HepG2 (cell line): ENCODE measurements around the gene C20orf141. TPM values are rescaled to one million over a fixed set of nuclear protein-coding genes. Genes with fewer than 3 reads are reported as not detected.

Experiments
- ATAC-seq: fragments of 200-7000 bp; cut with Tn5 transposase; 3 replicates; pipeline ENCODE4 v1.9.1; 2020; ENCODE audit warnings: mild to moderate bottlenecking, moderate library complexity
- BruUV-seq: library from RNA; stranded (reverse); fragments of 400-500 nt; replicated peaks from 2 replicates; lab custom pipeline; 2021; lab: Mats Ljungman, UMichigan
- CTCF ChIA-PET: fragments of 300-600 bp; formaldehyde crosslinking; extraction: SDS; loops from one replicate; lab custom pipeline; 2021; ENCODE audit warnings: low total read pairs, inconsistent platforms, low intra/inter-chr PET ratio; lab: Yijun Ruan, JAX
- POLR2A ChIA-PET: fragments of 350-600 bp; sonication (Branson Sonifier 250); formaldehyde crosslinking; loops from one replicate; lab custom pipeline; 2020; ENCODE audit warnings: antibody characterized with exemption, inconsistent platforms; lab: Yijun Ruan, JAX
- DNase-seq: peaks from one replicate; pipeline ENCODE4 v3.0.0-alpha.2; 2015; ENCODE audit warnings: low spot score
- FAIRE-seq: peaks from 3 replicates; lab custom pipeline; 2011; peaks lifted over from hg19 to GRCh38; lab: Jason Lieb, UNC
- H2AFZ ChIP-seq: one replicate; pipeline ENCODE4 v1.6.1; 2011; ENCODE audit warnings: low read length, inconsistent platforms
- H3K27ac ChIP-seq: fragments of 300-600 bp; 3 replicates; pipeline ENCODE4 v1.8.0; 2011; ENCODE audit warnings: mixed run types, mild to moderate bottlenecking, mixed read lengths, low read length, inconsistent platforms; ENCODE audit not compliant: insufficient read depth; ENCODE audit errors: extremely low read length
- H3K27me3 ChIP-seq, 2 experiments: fragments of 200-600 bp in 1 of 2; 2 replicates in 1 of 2; 3 replicates in 1 of 2; pipeline versions ENCODE4 v1.6.0 to v1.8.0; 2011; ENCODE audit warnings: low read length in 2 of 2, mild to moderate bottlenecking in 2 of 2, moderate library complexity in 2 of 2, inconsistent platforms in 1 of 2; ENCODE audit not compliant: insufficient read depth in 2 of 2, control insufficient read depth in 1 of 2
- H3K36me3 ChIP-seq, 2 experiments: fragments of 200-600 bp in 1 of 2; replicated peaks in 1 of 2; 2 replicates in 1 of 2; 3 replicates in 1 of 2; pipeline versions ENCODE4 v1.5.1 to v1.8.0; 2011; ENCODE audit warnings: low read length in 2 of 2, inconsistent platforms in 1 of 2; ENCODE audit not compliant: insufficient read depth in 2 of 2, control insufficient read depth in 1 of 2
- H3K4me1 ChIP-seq: 2 replicates; pipeline ENCODE4 v1.5.1; 2012; ENCODE audit warnings: low read length, inconsistent platforms; ENCODE audit not compliant: insufficient read depth
- H3K4me2 ChIP-seq: 2 replicates; pipeline ENCODE4 v1.6.0; 2011; ENCODE audit warnings: low read depth, low read length, inconsistent platforms
- H3K4me3 ChIP-seq, 3 experiments: fragments of 200-600 bp in 1 of 3; sonication (generic), shearing (Covaris generic) in 1 of 3; replicated peaks in 1 of 3; 2 replicates each; pipeline ENCODE4 v1.5.1; 2011 to 2016; ENCODE audit warnings: low read length in 3 of 3, inconsistent platforms in 2 of 3, low read depth in 2 of 3, mild to moderate bottlenecking in 2 of 3, control low read depth in 1 of 3, mixed read lengths in 1 of 3; ENCODE audit not compliant: insufficient read depth in 1 of 3
- H3K79me2 ChIP-seq: one replicate; pipeline ENCODE4 v1.6.1; 2011; ENCODE audit warnings: low read length, inconsistent platforms; ENCODE audit not compliant: insufficient read depth
- H3K9ac ChIP-seq: 2 replicates; pipeline ENCODE4 v1.6.0; 2011; ENCODE audit warnings: mild to moderate bottlenecking, low read depth, low read length, inconsistent platforms; ENCODE audit not compliant: insufficient read depth
- H3K9me3 ChIP-seq: 2 replicates; pipeline ENCODE4 v1.5.1; 2012; ENCODE audit warnings: mild to moderate bottlenecking, low read length
- H4K20me1 ChIP-seq: 2 replicates; pipeline ENCODE4 v1.6.0; 2011; ENCODE audit warnings: inconsistent platforms, mild to moderate bottlenecking, low read length, moderate library complexity; ENCODE audit not compliant: insufficient read depth
- ARNTL ChIP-seq: sonication (generic); formaldehyde crosslinking; IDR thresholded peaks from 2 replicates; pipeline ENCODE4 v1.4.0; 2020; ENCODE audit warnings: mild to moderate bottlenecking, missing genetic modification reagents
- ATAD3A ChIP-seq: sonication (generic); formaldehyde crosslinking; IDR thresholded peaks from 2 replicates; pipeline ENCODE4 v1.4.0; 2020; ENCODE audit warnings: missing genetic modification reagents
- E2F2 ChIP-seq: sonication (generic); formaldehyde crosslinking; IDR thresholded peaks from 2 replicates; pipeline ENCODE4 v1.4.0; 2020; ENCODE audit warnings: missing genetic modification reagents, borderline replicate concordance
- FOXP1 ChIP-seq, 2 experiments: fragments of 450-650 bp in 1 of 2; IDR thresholded peaks; 2 replicates each; pipeline ENCODE4 v1.6.1; 2017 to 2018; ENCODE audit warnings: antibody characterized with exemption in 1 of 2
- GMEB1 ChIP-seq: sonication (generic); formaldehyde crosslinking; IDR thresholded peaks from 2 replicates; pipeline ENCODE4 v1.5.1; 2020; ENCODE audit warnings: missing genetic modification reagents, mild to moderate bottlenecking, borderline replicate concordance
- HDAC1 ChIP-seq: sonication (generic); formaldehyde crosslinking; IDR thresholded peaks from 2 replicates; pipeline ENCODE4 v1.5.1; 2020; ENCODE audit warnings: mild to moderate bottlenecking, missing genetic modification reagents
- HOXA3 ChIP-seq: sonication (generic); formaldehyde crosslinking; IDR thresholded peaks from 2 replicates; pipeline ENCODE4 v1.5.0; 2020; ENCODE audit warnings: missing genetic modification reagents
- KDM5A ChIP-seq: fragments of 200-600 bp; sonication (generic); IDR thresholded peaks from 2 replicates; pipeline ENCODE4 v1.7.0; 2018; ENCODE audit warnings: antibody characterized with exemption, mild to moderate bottlenecking, low read length, borderline replicate concordance
- MXD1 ChIP-seq: sonication (generic); formaldehyde crosslinking; IDR thresholded peaks from 2 replicates; pipeline ENCODE4 v1.4.0; 2020; ENCODE audit warnings: mild to moderate bottlenecking, missing genetic modification reagents
- MXI1 ChIP-seq: IDR thresholded peaks from 3 replicates; pipeline ENCODE4 v1.6.1; 2012; ENCODE audit warnings: low read depth, low read length, inconsistent platforms, borderline replicate concordance
- NFIB ChIP-seq: sonication (generic); formaldehyde crosslinking; IDR thresholded peaks from 2 replicates; pipeline ENCODE4 v1.9.0; 2021; ENCODE audit warnings: missing genetic modification reagents, mild to moderate bottlenecking, borderline replicate concordance
- TAF15 ChIP-seq: fragments of 200-400 bp; formaldehyde crosslinking; IDR thresholded peaks from one replicate; pipeline ENCODE4 v1.6.1; 2018; ENCODE audit warnings: mild to moderate bottlenecking, low read depth, low read length; ENCODE audit not compliant: poor library complexity, severe bottlenecking
- ZBTB46 ChIP-seq: sonication (generic); formaldehyde crosslinking; IDR thresholded peaks from 2 replicates; pipeline ENCODE4 v1.4.0; 2020; ENCODE audit warnings: mild to moderate bottlenecking, missing genetic modification reagents, borderline replicate concordance
- ZNF232 ChIP-seq: sonication (generic); formaldehyde crosslinking; IDR thresholded peaks from 2 replicates; pipeline ENCODE4 v1.4.0; 2020; ENCODE audit warnings: missing genetic modification reagents, borderline replicate concordance
- ZNF333 ChIP-seq: sonication (generic); formaldehyde crosslinking; IDR thresholded peaks from 2 replicates; pipeline ENCODE4 v1.4.0; 2020; ENCODE audit warnings: mild to moderate bottlenecking, missing genetic modification reagents, borderline replicate concordance
- ZNF550 ChIP-seq: sonication (generic); formaldehyde crosslinking; IDR thresholded peaks from 2 replicates; pipeline ENCODE4 v1.4.0; 2020; ENCODE audit warnings: mild to moderate bottlenecking, missing genetic modification reagents, borderline replicate concordance
- ZSCAN20 ChIP-seq: sonication (generic); formaldehyde crosslinking; IDR thresholded peaks from 2 replicates; pipeline ENCODE4 v1.4.0; 2020; ENCODE audit warnings: missing genetic modification reagents, mild to moderate bottlenecking, borderline replicate concordance
- ZSCAN31 ChIP-seq: sonication (generic); formaldehyde crosslinking; IDR thresholded peaks from 2 replicates; pipeline ENCODE4 v1.5.0; 2020; ENCODE audit warnings: low read depth, mild to moderate bottlenecking, missing genetic modification reagents
- WGBS: methylation state at CpG from one replicate; pipeline ENCODE4 v1.1.6; 2017; ENCODE audit warnings: low lambda C conversion rate; 5-methylcytosine and 5-hydroxymethylcytosine counted together
- in situ Hi-C: cut with HindIII; loops from 2 replicates; pipeline ENCODE4 v1.10.0; 2017; ENCODE audit warnings: low pct_unique_long_range_greater_than_20kb; ENCODE audit not compliant: extremely low pct_ligation_motif_present
- intact Hi-C: fragments of 100-400 bp; cut with micrococcal nuclease; formaldehyde crosslinking; loops from one replicate; pipeline ENCODE4 v1.10.0; 2022; ENCODE audit not compliant: unreplicated experiment
- polyA plus RNA-seq, 8 experiments: library from polyadenylated mRNA; depleted of rRNA in 3 of 8; stranded (reverse) in 7 of 8; unstranded in 1 of 8; fragments of >200 nt; fragmentation: Illumina TruSeq in 4 of 8; extraction: Trizol in 4 of 8; gene quantifications; 2 replicates each; pipeline versions ENCODE4 v1.2.1 to v1.2.3, GENCODE V29; 2011 to 2016; ENCODE audit warnings: low read depth in 4 of 8, missing spikeins in 1 of 8, mixed read lengths in 1 of 8; ENCODE audit not compliant: insufficient read depth in 1 of 8
- total RNA-seq, 5 experiments: library from RNA; depleted of rRNA; stranded (reverse); fragments of >200 nt; fragmentation: Illumina TruSeq; extraction: Trizol; gene quantifications; 2 replicates each; pipeline ENCODE4 v1.2.3, GENCODE V29; 2016; ENCODE audit warnings: low read depth in 1 of 5

The C20orf141 gene
- total and polyA plus RNA-seq, 2 of the 13 experiments (the other 11 are each of a cell fraction or from before 2014, with no cell fraction given) = not detected

- peak overlapping the region; percentile 77 for H3K4me2 ChIP-seq
- 3% methylated on average over 23 of the region's 33 CpGs for WGBS
- H3K9me3 ChIP-seq = no peaks in the 10 kb centered on the region
- H3K9ac ChIP-seq = peak overlapping the region; percentile 88
- H3K27me3 ChIP-seq = no peaks in the 10 kb centered on the region; a peak in 1 of 5 replicates
- H3K4me1 ChIP-seq = peaks cover 30% of the 10 kb centered on the region
- in situ Hi-C loops = loop anchor here (10.0 kb wide), 1 partner anchor 86 kb away; no protein-coding TSS in a partner anchor
- H3K4me3 ChIP-seq = peak overlapping the region; percentile 71 to 97 (median 74)
- H3K79me2 ChIP-seq = peaks cover 8% of the 10 kb centered on the region
- FAIRE-seq (no peak), ATAC-seq (peak; percentile 87), DNase-seq (peak; percentile 66)
- POLR2A ChIA-PET = interaction anchor here (0.6 to 1.9 kb wide), 10 partner anchors 8 to 205 kb away, joined by 3 to 12 read pairs (median 4); partner anchors contain the start of genes MRPS26 and PTPRA
- peaks cover 4 to 11% of the 10 kb centered on the region in 2 experiments; a peak in 3 of 5 replicates for H3K36me3 ChIP-seq
- H3K27ac ChIP-seq = peak overlapping the region; percentile 76
- BruUV-seq = TSS peak; percentile 86
- no peaks in the 10 kb centered on the region for H4K20me1 ChIP-seq
- H2AFZ ChIP-seq = peak overlapping the region; percentile 92
- CTCF ChIA-PET = no interaction called here
- intact Hi-C loops = no loop called here
- no peak for TF ChIP-seq FOXP1 (IDR thresholded peaks at IDR 0.05)
- TF ChIP-seq FOXP1 (CRISPR knock-in tag; IDR thresholded peaks at IDR 0.05) = 0 out of 2 replicates have a peak, but pooled peaks have one; percentile 4
- TF ChIP-seq ZNF550 (CRISPR knock-in tag) = no peak
- TF ChIP-seq ARNTL = no peak
- TF ChIP-seq ZBTB46 (CRISPR knock-in tag) = no peak
- no peak for TF ChIP-seq NFIB
- TF ChIP-seq KDM5A = peak; percentile 67
- TF ChIP-seq ZNF232 (CRISPR knock-in tag) = 0 out of 2 replicates have a peak, but pooled peaks have one; percentile 55
- TF ChIP-seq GMEB1 = no peak
- no peak for TF ChIP-seq TAF15
- TF ChIP-seq ATAD3A (CRISPR knock-in tag) = no peak
- TF ChIP-seq HOXA3 (CRISPR knock-in tag) = no peak
- TF ChIP-seq ZSCAN20 (CRISPR knock-in tag) = peak; percentile 83; the same call in 1 of the 2 replicates
- no peak for TF ChIP-seq ZSCAN31
- peak; percentile 81 for TF ChIP-seq E2F2 (CRISPR knock-in tag)
- TF ChIP-seq HDAC1 (CRISPR knock-in tag) = peak; percentile 62
- no peak; the same call in 2 of the 3 replicates for TF ChIP-seq MXI1
- TF ChIP-seq ZNF333 = no peak
- TF ChIP-seq MXD1 (CRISPR knock-in tag) = no peak
These were observed 26.3 kb downstream of the C20orf141 start for GRCh38 chr20:2840967-2841531.
